RWPE1 (cell line): Measurements from ENCODE around the gene GASK1A.

Experiments used
- CTCF ChIA-PET: fragments of 350-600 bp; sonication (Branson Sonifier 250); formaldehyde crosslinking; extraction: SDS; loops from one replicate; lab custom pipeline; 2021; lab: Yijun Ruan, JAX
- POLR2A ChIA-PET: fragments of 400-600 bp; formaldehyde crosslinking; extraction: SDS; loops from one replicate; lab custom pipeline; 2020; ENCODE audit warnings: antibody characterized with exemption; ENCODE audit not compliant: low non-redundant PET; lab: Yijun Ruan, JAX
- DNase-seq: peaks from one replicate; pipeline ENCODE4 v3.0.0; 2012; ENCODE audit warnings: low spot score
- H3K27ac ChIP-seq: fragments of 450-650 bp; 2 replicates; pipeline ENCODE4 v1.5.1; 2017
- CTCF ChIP-seq: fragments of 450-650 bp; conservative IDR thresholded peaks from 2 replicates; pipeline ENCODE4 v1.5.1; 2017; ENCODE audit warnings: low read depth, mild to moderate bottlenecking

The GASK1A gene

GRCh38 chr3:43017004-43017403, 37.9 kb downstream of the GASK1A start:
- CTCF ChIA-PET, result no interaction called here
- no peak for DNase-seq
- POLR2A ChIA-PET, result no interaction called here
- H3K27ac ChIP-seq, result no peak overlapping the region
- no peak for TF ChIP-seq CTCF

- CTCF ChIA-PET, result no interaction called here
- POLR2A ChIA-PET, result no interaction called here
- H3K27ac ChIP-seq, result no peak overlapping the region
- TF ChIP-seq CTCF, result no peak
- DNase-seq, result no peak
Measured at GRCh38 chr3:43017593-43018195, 38.6 kb downstream of the GASK1A start.

- POLR2A ChIA-PET, result no interaction called here
- H3K27ac ChIP-seq, result no peak overlapping the region
- no peak for DNase-seq
- TF ChIP-seq CTCF, result no peak
- CTCF ChIA-PET, result no interaction called here
Measured at GRCh38 chr3:43018246-43018645, 39.1 kb downstream of the GASK1A start.

- CTCF ChIA-PET, result no interaction called here
- DNase-seq, result no peak
- no peak overlapping the region for H3K27ac ChIP-seq
- TF ChIP-seq CTCF, result no peak
- POLR2A ChIA-PET, result no interaction called here
Measured at GRCh38 chr3:43019006-43019809, 40.1 kb downstream of the GASK1A start.

GRCh38 chr3:43019826-43020225, 40.7 kb downstream of the GASK1A start:
- DNase-seq, result no peak
- H3K27ac ChIP-seq, result no peak overlapping the region
- TF ChIP-seq CTCF, result no peak
- ChIA-PET POLR2A (no interaction called here), CTCF (no interaction called here)

GRCh38 chr3:43021186-43021585, 42.1 kb downstream of the GASK1A start:
- ChIA-PET POLR2A (no interaction called here), CTCF (interaction anchor here (0.6 kb wide), 1 partner anchor 273 kb away, joined by 6 read pairs; no protein-coding TSS in a partner anchor)
- no peak for TF ChIP-seq CTCF
- DNase-seq, result no peak
- H3K27ac ChIP-seq, result no peak overlapping the region
